GM19351 (cell line): ENCODE data around the gene KLHL15.
"Not testable (repeated sequence)": the region's sequence is repeated elsewhere in the genome, so short reads cannot be mapped to it uniquely, and the experiment has no call there.

Experiments
- ATAC-seq: cut with Tn5 transposase; IDR thresholded peaks from one replicate; pipeline ENCODE4 v1.9.1; 2021; ENCODE audit warnings: mild to moderate bottlenecking, moderate library complexity; ENCODE audit not compliant: unreplicated experiment

Gene KLHL15, protein sequence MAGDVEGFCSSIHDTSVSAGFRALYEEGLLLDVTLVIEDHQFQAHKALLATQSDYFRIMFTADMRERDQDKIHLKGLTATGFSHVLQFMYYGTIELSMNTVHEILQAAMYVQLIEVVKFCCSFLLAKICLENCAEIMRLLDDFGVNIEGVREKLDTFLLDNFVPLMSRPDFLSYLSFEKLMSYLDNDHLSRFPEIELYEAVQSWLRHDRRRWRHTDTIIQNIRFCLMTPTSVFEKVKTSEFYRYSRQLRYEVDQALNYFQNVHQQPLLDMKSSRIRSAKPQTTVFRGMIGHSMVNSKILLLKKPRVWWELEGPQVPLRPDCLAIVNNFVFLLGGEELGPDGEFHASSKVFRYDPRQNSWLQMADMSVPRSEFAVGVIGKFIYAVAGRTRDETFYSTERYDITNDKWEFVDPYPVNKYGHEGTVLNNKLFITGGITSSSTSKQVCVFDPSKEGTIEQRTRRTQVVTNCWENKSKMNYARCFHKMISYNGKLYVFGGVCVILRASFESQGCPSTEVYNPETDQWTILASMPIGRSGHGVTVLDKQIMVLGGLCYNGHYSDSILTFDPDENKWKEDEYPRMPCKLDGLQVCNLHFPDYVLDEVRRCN

DNA sequence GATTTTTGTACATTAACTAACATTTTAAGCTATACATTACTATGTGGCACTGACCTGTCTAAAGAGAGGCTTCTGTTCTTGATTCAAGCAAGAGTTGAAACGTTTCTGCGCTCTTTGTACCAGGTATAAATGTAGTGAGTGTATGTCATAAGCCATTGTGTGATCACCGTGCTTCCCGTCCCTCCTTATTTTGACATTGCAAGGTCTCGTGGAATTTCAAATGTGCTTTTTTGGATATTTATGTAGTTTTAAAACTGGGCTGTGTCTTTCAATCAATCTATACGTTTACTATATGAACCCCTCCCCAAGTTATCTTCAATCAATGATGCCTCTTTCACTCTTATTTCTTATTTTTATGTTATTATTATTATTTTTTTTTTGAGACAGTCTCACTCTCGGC, at the start of gene KLHL15:
Gene KLHL15, minus strand, starts transcription at position 101 of the 400 bp plus-strand sequence. CDS start 20,493 bp downstream, outside the sequence.
- no peak for ATAC-seq

DNA sequence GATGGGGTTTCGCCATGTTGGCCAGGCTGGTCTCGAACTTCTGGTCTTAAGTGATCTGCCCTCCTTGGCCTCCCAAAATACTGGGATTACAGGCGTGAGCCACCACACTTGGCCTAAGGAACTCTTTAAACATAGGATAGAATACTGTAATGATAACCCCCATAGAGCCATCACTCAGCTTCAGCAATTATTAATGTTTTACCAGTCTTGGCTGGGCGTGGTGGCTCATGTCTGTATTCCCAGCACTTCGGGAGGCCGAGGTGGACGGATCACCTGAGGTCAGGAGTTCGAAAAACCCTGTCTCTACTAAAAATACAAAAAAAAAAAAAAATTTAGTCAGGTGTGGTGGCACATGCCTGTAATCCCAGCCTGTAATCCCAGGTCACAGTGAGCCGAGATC, 42.9 kb upstream of the KLHL15 start:
- ATAC-seq: no peak

DNA sequence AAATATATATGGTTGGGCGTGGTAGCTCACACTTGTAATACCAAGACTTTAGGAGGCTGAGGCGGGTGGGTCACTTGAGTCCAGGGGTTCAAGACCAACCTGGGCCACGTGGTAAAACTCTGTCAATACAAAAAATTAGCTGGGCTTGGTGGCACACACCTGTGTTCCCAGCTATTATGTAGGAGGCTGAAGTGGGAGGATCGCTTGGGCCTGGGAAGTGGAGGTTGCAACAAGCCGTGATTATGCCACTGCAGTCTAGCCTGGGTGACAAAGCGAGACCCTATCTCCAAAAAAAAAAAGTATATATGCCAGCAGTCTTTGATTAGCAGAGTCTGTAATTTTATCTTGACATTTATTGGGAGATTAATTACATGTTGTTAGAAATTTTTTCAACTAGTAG, 36.5 kb upstream of the KLHL15 start:
- ATAC-seq: no peak

DNA sequence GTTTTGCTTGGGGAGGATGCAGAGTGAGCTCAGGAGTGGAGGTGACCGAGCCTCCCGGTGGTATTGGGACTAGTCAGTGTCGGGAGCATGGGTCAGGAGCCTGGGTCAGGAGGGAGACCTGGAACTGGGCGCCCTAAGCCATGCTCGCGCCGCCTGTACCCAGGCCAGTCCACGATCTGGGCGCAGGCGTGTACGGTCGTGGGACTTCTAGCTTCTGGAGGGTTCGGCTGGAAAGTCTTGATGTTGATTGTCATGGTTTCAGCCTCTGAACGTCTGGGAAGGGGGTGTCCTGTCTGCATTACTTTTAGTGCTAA, 28.0 kb upstream of the KLHL15 start:
- ATAC-seq: peak; percentile 19

DNA sequence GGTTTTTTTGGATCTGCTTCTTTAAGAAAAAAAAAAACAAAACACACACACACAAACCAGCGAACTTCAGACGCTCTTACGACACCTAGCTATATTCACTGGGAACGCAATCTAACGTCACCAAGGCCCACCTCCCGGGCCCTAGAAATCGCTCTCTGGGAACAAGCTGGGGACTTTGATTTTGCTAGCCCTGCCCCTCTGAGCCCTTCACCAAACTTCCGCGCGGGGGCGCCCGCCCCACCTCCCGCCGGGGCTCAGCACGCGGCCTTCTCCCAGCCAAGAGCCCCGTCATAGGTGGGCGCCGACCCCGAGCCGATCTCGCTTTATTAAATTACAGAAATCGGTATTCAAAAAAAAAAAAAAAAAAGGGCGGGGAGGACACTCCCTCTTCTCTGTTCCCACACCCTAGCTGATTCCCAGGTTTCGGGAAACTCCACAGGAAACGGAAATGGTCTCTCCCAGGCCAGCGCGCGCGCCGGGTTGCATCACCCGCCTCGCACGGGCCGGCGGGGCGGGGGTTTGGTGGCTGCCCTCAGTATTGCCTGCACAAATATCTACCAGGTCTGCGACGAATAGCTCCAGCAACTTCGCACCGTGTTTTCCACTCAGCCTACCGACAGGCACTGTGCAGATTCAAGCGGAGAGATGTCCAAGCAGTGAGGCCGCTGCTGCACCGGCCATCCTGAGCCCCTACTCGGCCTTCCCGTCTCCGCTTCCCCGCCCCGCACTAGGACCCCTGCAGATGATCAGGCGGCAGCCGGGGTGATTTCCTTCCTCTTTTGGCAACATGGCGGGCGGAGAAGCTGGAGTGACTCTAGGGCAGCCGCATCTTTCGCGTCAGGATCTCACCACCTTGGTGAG, 27.4 kb upstream of the KLHL15 start, which contains the start of gene EIF2S3:
Gene EIF2S3, plus strand, starts transcription at position 775 of the 861 bp plus-strand sequence. Its CDS starts 13 bp downstream, at position 788.
- peak; percentile 82 for ATAC-seq

DNA sequence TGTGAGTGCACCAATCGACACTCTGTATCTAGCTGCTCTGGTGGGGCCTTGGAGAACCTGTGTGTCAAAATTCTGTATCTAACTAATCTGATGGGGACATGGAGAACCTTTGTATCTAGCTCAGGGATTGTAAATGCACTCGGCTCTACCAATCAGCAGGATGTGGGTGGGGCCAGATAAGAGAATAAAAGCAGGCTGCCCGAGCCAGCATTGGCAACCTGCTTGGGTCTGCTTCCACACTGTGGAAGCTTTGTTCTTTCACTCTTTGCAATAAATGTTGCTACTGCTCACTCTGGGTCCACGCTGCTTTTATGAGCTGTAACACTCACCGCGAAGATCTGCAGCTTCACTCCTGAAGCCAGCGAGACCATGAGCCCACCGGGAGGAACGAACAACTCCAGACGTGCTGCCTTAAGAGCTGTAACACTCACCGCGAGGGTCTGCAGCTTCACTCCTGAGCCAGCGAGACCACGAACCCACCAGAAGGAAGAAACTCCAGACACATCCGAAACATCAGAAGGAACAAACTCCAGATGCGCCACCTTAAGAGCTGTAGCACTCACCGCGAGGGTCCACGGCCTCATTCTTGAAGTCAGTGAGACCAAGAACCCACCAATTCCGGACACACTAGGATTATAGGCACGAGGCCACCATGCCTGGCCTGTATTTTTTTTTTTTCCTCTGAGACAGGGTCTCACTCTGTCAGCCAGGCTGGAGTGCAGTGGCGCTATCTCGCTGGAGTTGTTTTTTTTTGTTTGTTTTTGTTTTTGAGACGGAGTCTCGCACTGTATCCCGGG, 23.7 kb upstream of the KLHL15 start:
- ATAC-seq: not testable (repeated sequence)

DNA sequence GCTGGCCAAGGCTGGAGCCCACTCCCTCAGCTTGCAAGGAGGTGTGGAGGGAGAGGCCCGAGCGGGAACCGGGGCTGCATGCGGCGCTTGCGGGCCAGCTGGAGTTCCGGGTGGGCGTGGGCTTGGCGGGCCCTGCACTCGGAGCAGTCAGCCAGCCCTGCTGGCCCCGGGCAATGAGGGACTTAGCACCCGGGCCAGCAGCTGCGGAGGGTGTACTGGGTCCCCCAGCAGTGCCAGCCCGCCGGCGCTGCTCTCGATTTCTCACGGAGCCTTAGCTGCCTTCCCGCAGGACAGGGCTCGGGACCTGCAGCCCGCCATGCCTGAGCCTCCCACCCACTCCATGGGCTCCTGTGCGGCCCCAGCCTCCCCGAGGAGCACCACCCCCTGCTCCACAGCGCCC, 22.7 kb upstream of the KLHL15 start:
- ATAC-seq: not testable (repeated sequence)

DNA sequence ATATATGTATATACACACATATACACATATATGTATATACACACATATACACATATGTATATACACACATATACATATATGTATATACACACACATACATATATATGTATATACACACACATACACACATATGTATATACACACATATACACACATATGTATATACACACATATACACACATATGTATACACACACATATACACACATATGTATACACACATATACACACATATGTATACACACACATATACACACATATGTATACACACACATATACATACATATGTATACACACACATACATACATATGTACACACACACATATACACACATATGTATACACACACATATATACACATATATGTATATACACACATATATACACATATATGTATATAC, 19.1 kb upstream of the KLHL15 start:
- ATAC-seq: not testable (repeated sequence)

DNA sequence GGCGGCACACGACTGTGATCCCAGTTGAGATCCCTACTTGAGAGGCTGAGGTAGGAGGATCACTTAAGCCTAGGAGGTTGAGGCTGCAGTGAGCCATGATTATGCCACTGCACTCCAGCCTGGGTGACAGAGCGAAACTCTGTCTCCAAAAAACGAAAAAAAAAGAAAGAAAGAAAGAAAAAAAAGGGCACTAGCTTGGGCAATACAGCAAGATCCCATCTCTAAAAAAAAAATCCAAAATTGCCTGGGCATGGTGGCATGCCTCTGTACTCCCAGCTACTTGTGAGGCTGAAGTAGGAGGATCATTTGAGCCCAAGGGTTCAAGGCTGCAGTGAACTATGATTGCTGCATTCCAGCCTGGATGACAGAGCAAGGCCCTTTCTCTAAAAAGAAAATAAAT, 10.7 kb upstream of the KLHL15 start:
- no peak for ATAC-seq

DNA sequence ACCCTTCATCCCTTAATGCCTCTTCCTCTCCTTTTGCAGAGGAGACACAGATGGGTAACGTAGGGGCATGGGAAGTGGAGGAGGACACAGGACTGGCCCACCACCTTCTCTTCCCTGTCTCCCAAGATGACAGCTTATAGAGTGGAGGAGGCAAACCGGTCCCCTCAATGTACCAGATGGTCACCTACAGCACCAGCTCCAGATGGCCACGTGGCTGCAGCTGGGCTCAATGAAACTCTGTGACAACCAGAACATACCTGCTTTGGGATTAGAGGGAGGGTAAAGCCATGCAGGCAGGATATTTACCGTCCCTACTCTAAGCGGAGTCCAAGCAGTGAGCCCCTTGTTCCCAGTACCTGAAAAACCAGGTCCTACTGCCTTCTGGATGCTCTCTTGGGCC, 7.5 kb upstream of the KLHL15 start:
- no peak for ATAC-seq

DNA sequence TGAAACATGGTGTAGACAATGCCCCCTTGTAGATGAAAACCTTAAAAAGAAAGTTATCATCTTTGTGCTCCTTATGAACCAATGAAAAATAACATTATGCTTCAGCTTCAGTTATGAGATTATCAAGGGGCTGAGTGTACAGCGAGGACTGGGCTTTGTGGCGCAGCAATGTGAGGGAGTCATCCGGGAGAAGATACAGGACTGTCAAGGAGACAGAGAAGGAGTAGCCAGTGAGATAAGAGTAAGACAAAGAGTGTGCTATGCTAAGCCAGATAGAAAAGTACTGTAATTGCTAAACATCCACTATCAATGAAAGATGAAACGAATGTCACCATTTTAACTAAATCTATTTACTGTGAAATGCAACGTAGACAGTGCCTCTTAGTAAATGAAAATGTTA, 3.6 kb upstream of the KLHL15 start:
- ATAC-seq: no peak

DNA sequence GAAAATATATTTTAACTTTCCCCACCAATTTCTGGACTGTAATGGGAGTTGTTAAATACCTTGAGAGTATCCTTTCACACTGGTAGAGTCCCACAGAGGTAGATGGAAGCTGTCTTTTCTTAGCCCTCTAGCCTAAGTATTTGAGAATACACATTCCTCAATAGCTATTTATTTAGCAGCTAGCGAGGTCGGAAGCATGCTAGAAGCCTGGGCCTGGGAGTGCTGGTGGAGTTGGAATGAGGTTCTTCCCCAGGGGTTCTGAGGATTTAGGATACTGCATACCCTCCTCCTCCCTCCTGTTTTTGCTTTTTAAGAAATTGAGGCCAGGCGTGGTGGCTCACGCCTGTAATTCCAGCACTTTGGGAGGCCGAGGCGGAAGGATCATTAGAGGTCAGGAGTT, 999 bp upstream of the KLHL15 start:
- ATAC-seq: no peak

DNA sequence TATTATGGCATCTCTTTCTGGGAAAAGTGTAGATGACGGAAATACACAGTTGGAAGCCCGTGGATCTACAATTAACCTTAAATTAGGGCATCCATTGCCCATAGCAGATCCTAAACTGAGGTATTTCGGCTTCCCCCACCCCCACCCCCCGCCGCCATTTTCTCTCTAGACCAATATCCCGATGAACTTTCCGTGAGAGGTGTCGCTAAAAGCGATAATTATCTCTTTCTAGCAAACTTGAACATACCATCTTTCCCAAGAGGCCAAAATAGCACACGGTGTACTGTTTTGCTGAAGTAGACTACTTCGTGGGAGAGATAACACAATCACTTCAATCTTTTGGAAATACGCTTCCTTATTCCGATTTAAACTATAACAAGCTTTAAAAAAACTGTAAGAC, 554 bp downstream of the KLHL15 start:
- ATAC-seq: no peak

DNA sequence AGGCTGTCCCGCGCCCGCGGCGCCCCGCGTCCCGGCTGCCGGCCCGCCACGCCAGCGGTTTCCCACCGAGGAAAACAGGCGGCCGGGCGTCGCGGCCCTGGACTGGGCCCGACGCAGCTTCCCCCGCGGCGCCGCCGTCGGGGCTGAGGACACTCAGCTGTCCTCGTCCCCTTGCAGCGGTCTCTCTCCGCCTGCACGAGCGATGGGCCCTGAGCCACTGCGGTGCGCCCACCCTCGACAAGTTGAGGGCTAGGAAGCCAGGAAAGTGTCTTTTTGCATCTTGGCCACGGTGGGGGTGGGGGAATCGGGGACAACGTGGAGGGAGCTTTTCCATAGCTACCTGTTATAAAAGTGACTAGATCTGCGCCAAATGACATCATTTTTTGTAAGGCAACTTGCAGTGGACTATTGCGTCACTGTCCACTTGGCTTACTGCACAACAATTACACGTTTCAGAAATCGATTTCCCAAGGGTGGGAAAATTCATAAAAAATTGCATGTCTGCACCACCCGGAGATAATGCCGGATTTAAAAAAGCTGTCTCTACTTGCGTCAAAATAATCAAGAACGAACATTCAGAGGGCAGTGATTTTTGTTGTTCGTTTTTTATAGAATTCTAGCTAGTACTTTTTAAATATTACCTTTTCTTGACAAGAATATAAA, 1.1 kb downstream of the KLHL15 start:
- ATAC-seq: peak; percentile 21

DNA sequence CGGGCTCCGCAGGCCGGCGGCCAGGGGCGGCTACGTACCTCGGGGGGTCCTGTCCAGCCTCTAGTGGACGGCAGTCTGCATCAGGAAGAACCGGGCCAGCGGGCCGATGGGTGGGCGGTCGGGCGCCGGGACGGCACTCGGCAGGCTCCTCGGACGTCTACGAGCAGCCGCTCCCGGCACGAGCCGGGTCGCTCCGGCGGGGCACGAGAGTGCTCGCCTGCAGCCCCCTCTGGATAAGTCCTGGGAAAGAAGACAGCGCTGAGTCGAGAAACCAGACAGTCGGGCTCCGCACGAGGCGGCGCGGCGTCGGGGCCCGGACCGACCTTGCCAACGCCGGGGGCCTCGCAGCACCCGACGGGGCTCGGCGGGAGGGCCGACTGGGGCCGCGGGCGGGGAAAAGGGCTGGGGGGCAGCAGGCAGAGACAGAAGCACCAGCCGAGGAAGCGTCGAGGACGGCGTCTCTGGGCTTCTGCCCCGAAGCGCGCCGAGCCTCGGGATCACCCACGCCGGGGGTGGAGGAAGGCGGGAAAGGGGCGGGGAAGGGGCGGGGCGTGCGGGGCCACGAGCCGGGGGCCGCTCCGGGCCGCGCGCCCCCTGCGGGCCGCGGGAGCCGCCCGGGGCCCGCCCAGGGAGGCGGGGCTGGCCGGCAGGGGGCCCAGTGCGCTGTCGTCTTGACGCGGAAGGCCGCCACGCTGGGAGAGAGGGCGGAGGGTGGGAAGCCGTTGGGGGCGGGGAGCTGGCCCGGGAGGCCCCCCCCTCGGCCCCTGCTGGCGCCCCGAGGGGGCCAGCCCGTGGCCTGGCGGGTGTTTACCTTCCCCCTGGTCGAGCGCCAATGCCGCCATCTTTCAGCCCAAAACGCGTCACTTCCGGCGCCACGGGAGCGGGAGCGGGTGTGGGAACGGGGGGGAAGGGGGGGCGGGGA, 1.9 kb downstream of the KLHL15 start:
- ATAC-seq: peak; percentile 82

DNA sequence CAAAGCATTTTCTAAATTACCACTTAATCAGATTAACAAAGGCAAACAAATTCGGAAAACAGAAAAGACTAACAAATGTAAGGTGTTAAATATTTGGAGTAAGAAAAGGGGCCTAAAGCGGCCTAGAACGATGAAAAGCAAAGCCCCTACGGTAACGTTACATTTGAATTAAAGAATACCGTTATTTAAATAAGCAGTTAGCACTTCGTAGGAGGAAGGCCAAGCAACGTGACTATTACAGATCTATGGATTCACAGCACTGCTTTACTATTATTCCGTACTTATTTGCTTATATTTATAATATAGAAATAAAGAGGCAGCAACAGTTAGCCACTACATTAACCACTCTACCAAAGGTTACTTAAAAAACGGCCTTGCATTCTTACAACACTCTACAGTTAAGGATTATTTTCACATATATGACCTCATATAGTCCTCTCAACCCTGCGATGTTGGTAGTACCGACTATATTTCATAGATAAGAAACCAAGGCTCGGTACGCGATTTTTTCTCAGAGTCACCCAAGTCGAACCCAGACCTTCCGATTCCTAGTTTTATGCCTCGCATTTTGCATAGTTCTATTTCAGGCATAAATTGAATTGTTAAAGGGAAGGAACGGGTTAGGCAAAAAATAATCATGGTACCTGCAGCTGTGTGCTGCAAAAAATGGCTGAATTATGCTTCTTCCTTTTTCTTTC, 2.9 kb downstream of the KLHL15 start:
- ATAC-seq: no peak

DNA sequence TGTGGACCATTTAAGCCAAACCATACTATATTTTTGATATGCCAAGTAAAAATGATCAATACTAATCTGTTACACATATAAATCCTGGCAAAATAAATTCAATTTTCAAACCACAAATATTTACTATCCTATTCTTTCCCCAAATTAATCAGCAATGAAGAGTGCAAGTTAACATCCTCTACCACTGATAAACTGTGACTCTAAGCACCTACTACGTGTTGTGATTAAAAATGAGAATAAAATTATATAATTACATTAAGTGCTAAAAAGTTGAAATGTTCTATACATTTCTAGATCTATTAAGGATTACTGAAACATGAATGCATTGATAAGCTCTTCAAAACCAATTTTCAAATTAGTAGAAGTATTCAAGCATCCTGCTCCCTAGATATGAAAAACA, 3.4 kb downstream of the KLHL15 start:
- ATAC-seq: no peak

DNA sequence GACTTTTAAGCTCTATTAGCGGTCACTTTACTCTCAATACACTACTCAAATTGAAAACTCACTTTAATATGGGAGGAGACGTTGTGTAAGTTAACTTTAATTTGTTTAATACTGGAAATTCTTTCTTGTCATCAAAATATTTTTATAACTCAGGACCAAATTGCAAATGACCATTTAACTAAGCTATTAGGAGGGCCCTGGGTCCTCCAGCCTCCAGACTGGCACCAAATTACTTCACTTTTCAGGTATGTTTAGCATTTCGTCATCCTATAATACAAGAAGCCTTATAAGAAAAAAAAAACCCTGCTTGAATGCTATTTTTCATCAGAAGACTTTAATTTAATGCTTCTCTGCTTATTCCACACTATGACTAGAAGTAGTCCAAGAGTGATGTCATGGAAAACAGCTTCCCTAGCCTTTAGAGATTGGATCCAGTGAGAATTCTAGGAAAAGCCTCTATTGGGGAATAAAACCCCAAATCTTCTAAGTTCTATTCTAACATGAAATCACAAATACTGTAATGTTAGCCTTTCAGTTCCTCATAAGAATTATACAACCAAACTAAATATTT, 6.6 kb downstream of the KLHL15 start:
- no peak for ATAC-seq
